HG03442 (cell line): ENCODE results near the gene JCAD.

Experiments used
- ATAC-seq: cut with Tn5 transposase; IDR thresholded peaks from one replicate; pipeline ENCODE4 v1.9.1; 2021; ENCODE audit warnings: mild to moderate bottlenecking, moderate library complexity; ENCODE audit not compliant: unreplicated experiment

JCAD gene

DNA sequence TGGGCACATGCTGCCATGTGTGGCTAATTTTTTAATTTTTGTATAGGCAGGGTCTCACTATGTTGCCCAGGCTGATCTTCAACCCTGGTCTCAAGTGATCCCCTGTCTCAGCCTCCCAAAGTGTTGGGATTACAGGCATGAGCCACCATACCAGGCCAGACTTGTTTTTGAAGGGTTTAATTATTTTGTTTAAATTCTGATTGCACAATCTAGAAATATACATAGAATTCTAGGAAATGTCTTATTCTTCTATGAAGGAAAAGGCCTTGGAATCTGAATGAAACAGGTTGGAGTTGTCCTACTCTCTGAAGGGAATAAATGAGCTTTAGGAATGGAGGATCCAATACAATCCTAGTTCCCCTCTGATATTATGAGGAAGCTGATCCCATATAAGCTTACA lies 15.5 kb upstream of the JCAD start:
- no peak for ATAC-seq

DNA sequence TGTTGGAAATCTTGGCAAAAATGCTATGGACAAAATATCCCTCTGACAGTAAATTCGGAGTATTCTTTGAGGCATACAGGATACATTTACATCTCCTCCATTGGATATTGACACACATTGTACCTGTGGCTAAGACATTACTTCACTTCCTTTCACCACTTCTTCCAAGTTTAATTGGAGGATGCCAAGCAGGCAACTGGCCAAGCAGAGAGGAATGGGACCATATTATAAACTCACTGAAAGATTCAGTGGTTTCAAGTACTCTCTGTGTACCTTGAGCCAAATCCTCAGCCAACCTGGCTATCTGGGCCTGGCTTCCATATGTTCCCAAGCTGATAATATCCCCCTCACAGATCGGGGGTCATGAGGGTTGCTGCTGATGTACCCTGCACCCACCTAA lies 14.7 kb upstream of the JCAD start:
- no peak for ATAC-seq

DNA sequence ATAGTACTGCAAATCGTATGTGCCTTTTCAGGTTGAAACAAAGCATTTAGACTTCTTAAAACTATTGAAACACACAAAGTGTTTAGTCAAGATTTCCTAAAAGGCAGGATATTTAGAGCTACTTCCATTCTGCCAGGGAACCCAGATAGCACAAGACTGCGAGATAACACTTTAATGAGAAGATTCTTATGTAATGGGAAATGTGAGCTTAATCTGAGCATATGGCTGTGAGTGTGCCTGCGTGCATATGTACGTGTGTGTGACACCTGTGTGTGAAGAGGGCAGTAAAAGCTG lies 14.3 kb upstream of the JCAD start:
- ATAC-seq: no peak

DNA sequence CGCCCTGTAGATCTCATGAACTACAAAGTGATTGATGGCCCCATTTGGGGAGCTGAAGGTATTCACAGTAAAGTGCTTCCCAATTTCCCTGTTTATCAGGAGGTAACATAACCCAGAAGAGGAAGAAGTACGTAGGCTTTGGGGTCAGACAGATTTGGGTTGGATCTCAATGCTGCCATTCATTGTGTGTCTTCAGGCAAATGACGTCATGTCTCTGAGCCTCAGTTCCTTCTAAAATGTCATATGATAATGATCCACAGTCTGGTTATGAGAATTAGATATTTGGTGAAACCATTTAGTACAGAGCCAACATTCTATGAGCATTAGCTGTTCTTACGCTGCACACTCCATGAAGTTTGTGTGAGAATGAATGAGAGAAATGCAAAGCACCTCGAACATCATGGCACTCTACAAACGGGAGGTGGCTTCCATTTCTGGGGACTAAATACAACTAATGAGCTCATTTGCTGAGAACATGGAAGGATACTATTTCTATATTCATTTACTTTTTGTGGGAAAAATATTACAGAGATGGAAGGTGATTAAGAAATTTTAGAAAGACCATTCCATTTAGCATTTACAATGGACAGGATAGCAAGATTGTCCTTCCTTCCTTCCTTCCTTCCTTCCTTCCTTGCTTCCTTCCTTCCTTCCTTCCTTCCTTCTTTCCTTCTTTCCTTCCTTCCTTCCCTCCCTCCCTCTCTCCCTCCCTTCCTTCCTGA lies 13.8 kb upstream of the JCAD start:
- no peak for ATAC-seq

DNA sequence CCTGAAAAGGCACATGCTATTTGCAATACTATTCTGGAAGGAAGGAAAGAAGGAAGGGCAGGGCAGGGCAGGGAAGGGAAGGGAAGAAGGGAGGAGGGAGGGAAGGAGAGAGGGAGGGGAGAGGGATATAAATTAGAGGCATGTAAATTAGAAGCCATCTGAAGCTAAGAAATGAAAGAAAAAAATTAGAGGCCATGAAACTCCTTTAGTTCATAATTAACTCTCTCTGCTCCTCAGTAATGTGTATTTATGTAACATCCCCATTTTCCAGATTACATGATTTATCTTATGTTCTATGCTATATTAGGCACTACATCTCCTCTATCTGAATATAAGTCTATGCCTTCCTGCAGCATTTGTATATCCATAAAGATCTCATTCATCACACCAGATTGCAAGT lies 12.7 kb upstream of the JCAD start:
- no peak for ATAC-seq

- ATAC-seq: no peak
Observed at GRCh38 chr10:30070001-30070685, 10.8 kb upstream of the JCAD start.

- no peak for ATAC-seq
Observed at GRCh38 chr10:30068492-30069223, 9.3 kb upstream of the JCAD start.

GRCh38 chr10:30063099-30063498 lies 3.7 kb upstream of the JCAD start:
- ATAC-seq: no peak

GRCh38 chr10:30062582-30062981 lies 3.2 kb upstream of the JCAD start:
- ATAC-seq: no peak

DNA sequence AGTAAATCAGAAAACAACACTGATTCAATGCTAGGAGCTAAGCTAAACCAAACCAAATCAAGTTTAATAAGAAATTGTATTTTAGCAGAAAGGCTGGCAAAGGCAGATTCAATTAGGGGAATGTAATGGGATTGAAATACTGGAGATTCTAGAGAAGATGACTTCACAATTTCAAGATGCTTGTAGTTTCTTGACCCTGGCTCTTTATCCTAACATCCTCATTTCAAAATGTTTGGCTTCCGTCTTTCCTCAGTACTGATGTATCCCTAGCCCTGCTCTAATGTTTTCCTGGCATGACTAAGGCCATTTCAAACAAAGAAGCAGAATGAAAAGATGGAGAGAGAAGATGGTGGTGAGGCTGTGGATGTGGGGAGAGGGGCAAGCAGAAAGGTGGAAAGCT lies 2.7 kb upstream of the JCAD start:
- no peak for ATAC-seq

DNA sequence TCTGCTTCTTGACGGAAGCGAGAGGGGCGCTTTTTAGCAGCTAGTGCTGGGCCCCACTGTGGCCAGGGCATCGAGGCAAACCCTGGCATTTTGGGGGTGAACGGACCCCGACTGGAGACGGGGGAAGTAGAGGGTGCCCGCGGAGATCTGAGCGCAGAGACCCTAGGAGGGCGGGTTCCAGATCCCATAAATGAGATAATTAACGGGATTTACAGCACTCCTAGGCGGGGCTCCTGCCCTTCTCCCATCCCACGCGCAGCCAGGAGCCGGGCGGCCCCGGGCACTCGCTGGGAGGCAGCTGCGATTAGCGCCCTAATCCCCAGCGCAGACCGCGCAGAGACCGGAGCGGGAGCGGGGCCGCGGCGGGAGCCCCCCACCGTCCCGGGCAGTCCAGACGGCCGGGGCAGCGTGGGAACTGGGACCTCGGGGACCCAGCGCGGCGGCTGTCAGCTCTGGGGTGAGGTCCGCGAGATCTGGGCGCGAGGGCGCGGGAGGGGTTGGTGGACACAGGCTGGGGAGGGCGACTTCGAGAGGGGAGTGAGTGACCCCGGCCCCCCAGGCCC lies 735 bp downstream of the JCAD start:
- no peak for ATAC-seq

GRCh38 chr10:30057894-30058556 lies 1.4 kb downstream of the JCAD start:
- no peak for ATAC-seq

DNA sequence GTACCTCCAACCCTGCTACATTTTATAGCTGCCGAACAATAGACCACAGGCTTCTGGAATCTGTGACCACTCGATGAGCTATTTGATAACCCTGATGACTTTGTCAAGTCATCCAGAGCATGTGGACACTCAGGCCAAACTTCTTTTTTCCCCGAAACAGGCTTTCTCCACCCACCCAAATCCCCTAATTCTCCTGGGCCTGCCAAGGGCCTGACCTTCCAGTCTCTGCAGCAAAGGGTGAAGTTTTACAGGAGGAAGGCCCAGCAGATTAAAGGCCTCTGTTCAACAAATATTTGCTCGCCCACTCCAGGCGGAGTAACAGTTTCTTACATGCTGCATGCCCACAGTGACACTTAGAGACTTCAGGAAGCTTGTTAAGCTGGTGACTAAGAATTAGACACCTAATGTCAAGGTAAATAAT lies 2.0 kb downstream of the JCAD start:
- no peak for ATAC-seq

DNA sequence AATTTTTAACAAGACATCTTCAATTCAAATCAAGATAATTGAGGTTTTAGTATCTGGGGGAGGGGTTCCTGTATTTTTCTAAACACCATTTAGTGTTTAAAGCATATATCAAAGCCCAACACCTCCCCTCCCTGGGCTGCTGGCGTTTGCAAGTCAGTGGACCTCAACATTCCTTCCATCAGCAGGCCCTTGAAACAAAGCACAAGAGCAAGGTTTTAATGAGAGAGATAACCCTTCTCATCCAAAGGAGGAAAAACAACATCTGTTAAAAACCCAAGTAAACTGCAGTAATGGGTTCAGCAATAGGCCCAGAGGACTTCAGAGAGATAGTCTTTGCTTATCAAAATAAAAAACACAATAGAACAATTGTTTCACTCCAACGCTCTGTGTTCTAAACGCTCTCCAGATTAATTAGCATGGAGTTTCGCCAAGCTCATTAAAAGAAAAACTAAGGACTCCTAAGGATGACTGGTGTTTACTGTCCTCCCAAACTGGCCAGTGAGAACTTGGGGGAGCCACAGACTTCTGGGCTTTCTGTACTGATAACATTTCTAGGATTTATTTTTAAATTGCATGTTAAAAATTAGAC lies 2.5 kb downstream of the JCAD start:
- no peak for ATAC-seq

- ATAC-seq: no peak
Observed at GRCh38 chr10:30056281-30056680, 3.1 kb downstream of the JCAD start.

GRCh38 chr10:30055226-30055662 lies 4.1 kb downstream of the JCAD start:
- ATAC-seq: no peak

- no peak for ATAC-seq
Observed at GRCh38 chr10:30052062-30052461, 7.3 kb downstream of the JCAD start.

DNA sequence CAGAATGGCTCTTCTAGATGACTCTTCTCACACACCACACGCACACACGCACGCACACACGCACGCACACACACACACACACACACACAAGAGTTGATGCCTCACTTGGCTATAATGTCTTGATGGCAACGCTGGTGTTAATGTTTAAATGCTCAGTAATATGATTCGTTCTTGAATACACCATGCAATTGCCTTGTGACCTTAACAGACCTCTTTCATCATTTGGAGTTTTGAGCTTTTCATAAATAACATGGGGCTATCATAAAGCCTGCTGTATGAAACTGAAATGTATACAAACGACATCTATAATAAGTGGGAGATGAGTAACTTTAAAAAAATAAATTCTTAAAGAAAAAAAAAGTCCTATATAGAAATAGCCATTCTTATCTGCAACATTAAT lies 8.2 kb downstream of the JCAD start:
- no peak for ATAC-seq

GRCh38 chr10:30050411-30050810 lies 9.0 kb downstream of the JCAD start:
- no peak for ATAC-seq

- ATAC-seq: no peak
Observed at GRCh38 chr10:30048768-30049517, 10.4 kb downstream of the JCAD start.
